Muscle of arm (tissue), 12 donors: ENCODE data around the gene GMDS. TPM values are rescaled to one million over a fixed set of nuclear protein-coding genes. Genes with fewer than 3 reads are reported as not detected.

Source experiments
- DNase-seq: peaks from one replicate; pipeline ENCODE4 v3.0.0-alpha.2; 2013
- polyA plus RNA-seq, 12 donors: library from polyadenylated mRNA; unstranded; fragments of 120-200 nt; gene quantifications; one replicate each; pipeline ENCODE4 v1.2.1, GENCODE V29; 2013; ENCODE audit not compliant: insufficient read length in 12 of 12

The GMDS gene
- polyA plus RNA-seq, 12 donors: 8.6 to 22.6 (median 10.5) TPM; not detected in 1

DNA sequence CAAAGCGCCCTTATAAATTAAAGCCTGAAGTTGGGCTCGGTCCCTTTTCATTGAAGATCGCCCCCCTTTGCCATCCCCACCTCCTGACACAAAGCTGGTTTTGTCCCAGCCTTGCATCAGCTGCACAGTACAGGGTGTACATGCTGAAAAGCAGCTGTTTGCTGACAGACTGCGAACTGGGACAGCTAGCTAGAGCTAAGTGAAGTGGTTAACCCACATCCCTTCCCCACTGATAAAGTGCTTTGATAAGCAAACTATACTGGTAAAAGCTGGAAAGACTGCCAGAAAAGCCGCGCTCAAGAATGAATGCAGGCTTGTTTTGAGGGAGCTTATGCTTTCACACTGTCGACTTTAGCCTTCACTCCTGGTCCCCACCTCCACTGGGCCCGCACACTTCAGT lies 207.3 kb downstream of the GMDS start:
- DNase-seq: no peak

- no peak for DNase-seq
Measured at GRCh38 chr6:2037237-2037926, 208.0 kb downstream of the GMDS start.

GRCh38 chr6:2036710-2037023 lies 208.7 kb downstream of the GMDS start:
- no peak for DNase-seq

DNA sequence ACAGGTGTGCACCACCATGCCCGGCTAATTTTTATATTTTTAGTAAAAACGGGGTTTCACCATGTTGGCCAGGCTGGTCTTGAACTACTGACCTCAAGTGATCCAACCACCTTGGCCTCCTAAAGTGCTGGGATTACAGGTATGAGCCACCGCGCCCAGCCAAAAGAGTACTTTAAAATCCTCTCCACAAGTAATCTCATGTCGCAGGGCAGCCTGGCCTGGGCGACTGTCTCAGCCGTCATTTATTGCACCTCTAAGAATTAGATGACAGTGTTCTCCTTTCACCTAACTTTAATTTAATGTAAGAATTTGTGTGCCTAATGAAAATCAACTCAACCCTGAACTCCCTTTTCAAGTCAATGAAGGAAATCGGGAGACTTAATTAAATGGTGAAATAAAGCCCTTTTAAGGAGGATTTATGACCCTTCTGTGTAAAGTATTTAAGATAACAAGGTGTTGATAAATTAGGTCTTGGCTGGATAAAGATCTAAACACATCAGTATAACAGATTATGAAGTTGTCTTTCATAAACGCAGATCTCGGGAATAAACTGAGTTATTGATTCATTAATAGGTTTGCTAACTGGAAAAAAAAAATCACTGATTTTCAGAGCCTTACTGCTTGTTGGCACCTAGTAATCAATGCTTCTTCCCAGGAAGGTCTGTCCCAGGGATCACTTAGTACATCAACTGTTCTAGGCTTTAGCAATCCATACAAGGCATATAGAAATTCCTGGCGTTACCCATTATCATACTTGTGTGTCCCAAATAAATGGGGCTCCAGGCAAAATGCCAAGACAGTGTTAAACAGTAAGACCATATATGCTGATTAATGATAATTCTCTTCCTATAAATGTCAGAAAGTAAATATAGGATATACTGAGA lies 209.3 kb downstream of the GMDS start:
- DNase-seq: no peak

DNA sequence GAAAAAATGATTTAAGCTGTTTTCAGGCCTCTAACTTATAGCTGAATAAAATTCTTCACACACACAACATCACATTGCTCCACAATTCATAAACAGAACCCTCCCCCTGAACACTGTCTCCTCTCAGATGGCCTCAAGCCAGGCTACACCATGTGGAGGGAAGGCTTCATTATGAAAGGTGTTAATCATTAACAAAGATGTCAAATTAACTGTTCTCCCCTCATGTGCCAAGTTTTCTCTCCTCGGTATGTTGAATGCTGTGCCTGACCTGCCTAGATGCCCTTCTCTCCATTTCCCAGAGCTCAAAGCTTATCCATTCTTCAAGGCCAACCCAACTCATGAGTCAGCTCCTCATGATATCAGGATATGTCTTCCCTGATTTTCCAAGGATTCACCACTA lies 210.4 kb downstream of the GMDS start:
- DNase-seq: no peak

DNA sequence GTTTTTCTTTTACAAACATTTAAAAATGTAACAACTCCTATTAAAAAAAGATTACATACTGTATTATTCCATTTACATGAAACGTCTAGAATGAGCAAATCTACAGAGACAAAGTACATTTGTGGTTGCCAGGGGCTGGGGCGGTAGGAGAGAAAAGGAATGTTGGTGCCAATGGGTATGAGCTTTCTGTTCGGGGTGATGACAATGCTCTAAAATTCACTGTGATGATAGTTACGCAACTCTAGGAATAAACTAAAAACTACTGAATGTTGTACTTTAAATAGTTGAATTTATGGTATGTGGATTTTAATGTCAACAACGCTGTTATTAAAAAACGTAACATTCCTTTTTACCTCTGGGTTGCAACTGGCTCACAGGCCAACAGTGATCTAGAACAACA lies 211.1 kb downstream of the GMDS start:
- no peak for DNase-seq

DNA sequence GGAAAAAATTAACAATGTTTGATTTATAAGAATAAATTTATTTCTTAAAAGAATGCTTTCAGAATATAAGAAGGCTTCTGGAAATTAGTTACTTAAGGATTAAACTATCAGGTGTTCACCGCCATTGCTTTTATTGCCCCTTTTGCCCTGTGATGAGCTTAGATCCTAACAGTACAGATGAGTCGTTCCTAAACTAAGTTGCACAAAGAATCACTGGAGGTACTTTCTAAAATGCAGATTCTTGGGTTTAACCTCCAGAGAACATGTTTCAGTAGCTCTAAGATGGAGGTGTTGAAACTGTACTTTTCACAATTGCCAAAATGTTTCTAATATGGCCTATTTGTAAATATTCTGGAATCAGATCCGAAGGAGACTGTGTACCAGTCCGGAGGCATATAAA lies 211.9 kb downstream of the GMDS start:
- DNase-seq: no peak

DNA sequence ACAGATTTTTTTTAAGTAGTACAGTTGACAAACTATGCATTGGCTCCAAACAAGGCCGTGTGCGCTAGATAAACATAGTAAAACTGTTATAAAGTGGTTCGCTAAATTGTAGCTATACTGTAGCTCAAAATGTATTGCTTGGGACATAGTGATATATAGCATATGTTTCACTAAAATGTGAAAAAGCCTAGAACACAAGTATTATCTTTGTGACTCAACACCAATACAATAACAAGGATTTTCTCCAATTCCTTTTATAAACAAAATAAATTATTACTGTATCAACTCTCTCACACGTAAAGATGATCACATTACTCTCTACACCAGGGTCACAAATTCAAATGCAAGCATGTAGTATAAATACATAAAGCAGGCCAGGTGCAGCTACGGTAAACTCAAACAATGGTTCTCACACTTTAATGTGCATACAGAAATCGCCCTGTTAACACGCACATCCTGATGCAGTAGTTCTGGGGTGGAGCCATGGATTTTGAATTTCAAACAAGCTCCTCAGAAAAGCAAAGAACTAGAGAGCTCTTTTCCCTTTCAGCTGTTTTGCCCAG lies 214.6 kb downstream of the GMDS start:
- no peak for DNase-seq

- no peak for DNase-seq
Measured at GRCh38 chr6:2029952-2030351, 215.5 kb downstream of the GMDS start.

DNA sequence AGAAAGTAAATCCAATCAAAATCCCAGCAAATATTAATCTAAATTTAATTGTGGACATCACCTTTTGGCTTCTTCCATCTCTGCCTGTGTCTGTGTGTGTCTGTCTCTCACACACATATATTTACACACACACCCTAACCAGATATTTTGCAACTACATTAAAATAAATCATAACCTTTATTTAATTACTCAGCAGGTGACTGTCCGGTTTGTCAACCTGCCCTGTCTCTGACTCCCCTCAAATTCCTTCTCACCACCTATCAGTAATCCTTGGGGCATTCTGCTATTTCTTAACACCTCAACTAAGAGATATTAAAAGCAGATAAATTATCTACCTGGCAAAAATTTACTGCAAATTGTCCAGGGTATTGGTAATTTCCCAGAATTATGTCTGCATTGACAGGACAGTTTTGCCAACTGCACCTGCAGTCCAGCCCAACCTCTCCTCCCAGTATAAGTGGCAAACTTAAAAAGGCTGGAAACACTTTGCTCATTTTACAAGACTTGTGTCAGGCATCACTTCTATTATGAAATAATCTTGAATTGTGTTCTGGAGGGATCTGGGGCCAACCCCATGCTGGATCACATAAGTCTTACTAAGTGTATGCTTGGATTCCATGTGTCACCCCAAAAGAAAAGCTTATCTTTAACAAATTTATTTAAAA lies 216.1 kb downstream of the GMDS start:
- DNase-seq: no peak

DNA sequence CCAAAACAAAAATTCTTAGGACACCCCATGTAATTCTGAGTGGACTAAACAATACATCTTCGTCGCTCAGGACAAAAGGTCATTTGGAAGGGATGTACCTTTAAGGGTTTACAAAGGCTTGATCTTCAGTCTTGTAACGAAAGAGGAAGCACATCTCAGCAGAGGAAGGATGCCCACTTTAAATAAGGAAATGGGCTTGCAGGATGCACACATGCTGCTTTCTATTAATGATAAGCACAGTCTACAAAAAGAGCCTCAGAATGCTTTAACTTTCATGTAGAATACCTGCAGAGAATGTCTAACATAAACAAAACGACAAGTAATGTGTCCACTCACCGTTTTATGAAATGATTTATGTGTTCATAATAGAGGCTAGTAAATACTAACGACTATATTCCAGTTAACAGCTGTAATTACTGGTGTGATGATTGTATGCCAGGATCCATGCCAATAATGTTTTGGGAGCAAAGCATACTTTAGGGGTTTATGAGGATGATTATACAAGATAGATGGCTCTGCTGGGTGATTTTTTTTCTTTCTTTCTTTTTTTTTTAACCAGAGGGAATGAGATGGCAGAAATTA lies 216.9 kb downstream of the GMDS start:
- no peak for DNase-seq

- DNase-seq: no peak
Measured at GRCh38 chr6:2026133-2026532, 219.3 kb downstream of the GMDS start.

DNA sequence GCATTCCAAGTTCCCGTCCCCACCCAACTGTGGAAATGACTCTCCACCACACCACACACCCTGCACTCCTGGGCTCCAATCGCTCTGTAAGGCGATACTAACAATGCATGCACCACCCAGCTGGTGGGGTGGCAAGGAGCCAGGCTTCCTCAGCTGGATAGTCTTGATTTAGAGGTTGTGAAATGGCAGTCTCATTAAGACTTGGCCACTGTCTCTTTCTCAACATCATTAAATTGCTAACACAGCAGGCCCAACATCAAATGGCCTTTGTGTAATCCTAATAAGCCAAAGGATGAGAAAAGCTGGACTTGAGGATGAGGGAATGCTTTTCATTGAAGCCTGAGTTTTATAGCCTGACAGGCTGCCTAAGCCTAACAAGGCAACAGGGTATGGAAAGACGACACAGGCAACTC lies 223.7 kb downstream of the GMDS start:
- peak; percentile 51 for DNase-seq

DNA sequence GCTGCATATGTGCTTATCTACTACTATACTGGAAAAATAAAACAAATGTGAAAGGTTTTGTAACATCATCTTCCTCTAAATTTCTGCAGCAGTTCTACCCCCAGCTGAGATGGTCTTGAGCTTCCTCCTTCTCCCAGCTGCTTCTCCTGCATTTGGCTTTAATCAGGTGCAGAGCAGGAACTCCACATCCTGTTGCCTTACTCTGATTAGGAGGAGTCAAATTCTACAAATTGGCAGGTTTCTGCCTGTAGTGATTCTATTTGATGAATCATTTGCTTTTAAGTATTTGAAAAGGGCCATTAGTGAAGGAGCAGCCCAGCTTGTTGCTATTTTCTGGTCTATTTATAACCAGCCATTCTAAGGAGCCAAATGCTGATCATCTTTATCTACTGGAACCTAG lies 224.5 kb downstream of the GMDS start:
- no peak for DNase-seq

GRCh38 chr6:2019051-2019450 lies 226.4 kb downstream of the GMDS start:
- no peak for DNase-seq

DNA sequence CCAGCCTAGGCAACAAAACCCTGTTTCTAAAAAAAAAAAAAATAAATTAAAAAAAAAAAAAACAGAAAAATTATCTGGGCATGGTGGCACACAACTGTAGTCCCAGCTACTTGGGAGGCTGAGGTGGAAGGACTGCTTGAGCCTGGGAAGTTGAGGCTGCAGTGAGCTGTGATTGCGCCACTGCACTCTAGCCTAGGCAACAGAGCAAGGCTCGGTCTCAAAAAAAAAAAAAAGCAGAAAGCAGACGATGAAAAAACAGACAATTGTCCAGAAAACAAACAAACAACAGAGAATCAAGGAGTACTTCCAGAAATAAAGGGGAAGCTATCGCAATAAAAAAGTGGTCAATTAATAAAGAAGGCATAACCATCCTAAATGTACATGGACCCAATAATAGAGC lies 229.4 kb downstream of the GMDS start:
- no peak for DNase-seq

- no peak for DNase-seq
Measured at GRCh38 chr6:2008383-2008976, 236.9 kb downstream of the GMDS start.

DNA sequence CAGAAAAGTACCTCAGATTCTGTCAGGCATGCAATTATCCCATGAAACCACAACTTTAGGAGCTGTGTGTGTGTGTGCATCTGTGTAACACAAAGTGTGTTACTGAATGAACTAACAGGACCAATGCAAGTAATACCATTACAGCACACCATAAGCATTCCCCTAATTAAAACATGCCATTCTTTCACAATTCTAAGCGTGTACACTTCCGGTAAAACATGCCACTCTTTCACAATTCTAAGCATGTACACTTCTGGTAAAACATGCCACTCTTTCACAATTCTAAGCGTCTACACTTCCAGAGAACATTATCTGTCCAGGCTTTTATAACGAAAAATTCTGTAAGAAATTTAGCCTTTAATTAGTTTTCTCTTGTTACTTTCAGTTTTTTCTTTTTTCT lies 238.2 kb downstream of the GMDS start:
- DNase-seq: no peak

DNA sequence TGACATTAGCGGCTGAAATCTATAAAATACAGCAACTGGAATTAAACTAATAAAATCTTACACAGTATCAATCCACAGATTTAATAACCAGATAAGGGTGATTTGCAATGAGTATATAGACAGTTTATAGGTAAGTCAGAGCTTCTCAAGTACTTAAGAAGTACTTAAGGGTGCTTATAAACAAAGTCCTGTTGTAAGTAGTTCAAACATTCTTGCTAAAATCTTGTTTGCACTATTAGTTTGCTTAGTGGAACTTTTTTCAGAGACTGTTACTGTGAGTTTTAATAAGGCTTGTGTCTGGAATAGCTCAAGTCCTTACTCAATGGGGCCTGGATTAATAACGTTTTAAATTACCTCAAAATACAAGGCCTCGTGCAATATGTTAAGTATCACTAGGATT lies 240.5 kb downstream of the GMDS start:
- DNase-seq: no peak

DNA sequence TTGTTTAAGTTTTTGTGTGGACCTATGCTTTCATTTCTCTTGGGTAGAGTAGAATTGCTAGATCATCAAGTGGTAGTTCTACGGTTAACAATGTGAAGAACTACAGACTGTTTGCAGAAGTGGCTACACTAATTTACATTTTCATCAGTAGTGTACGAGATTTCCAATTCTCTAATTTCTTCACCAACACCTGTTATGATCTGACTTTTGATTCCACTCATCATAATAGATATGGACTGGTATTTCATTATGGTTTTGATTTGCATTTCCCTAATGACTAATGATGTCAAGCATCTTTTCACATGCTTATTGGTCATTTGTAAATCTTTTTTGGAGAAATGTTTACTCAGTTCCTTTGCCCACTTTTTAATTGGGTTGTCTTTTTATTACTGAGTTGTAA lies 244.4 kb downstream of the GMDS start:
- no peak for DNase-seq

DNA sequence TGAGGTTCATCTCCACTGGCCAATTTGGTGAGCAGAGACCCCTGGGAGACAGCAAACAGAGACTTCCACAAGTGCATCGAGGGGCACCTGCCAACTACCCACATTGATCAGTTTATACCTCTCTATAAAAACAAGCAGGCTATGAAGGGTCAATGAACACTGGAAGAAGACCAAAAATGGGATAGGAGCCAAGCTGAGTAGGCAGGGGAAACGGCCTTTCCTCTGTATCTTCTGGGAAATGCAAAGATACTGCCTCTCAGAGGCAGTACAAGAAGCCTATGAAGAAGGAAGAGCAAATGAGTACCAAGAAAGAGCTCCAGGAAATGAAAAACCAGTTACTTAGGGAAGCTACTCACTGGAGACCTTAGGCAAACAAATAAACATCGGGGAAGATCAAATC lies 247.7 kb downstream of the GMDS start:
- DNase-seq: no peak

DNA sequence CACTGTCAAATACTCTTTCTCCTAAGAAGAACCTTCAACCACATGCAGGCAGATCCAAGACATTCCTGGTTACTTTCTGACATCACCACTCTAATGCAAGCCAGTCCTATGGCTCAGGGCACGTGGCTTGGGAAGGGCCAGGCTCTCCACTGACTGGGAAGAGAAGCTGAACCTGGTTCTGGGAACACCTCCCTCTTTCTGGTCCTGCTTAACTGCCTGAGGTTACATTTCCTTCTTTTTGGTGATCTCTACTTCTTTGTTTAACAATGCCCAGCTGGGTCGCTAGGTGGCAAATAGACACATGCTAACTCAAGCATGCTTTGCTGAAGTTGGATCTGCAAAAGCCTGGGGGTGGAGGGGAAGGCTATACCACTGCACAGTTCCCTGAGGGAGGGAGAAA lies 249.8 kb downstream of the GMDS start:
- no peak for DNase-seq
